Activated CD4-positive, alpha-beta T cell treated with anti-CD3 and anti-CD28 coated beads, Interleukin-10, Interleukin-2, amounts not matched to agents 100 ng/mL and 50 ng/mL, durations not matched to agents 16 hours and 8 hours (primary cell): ENCODE measurements around the gene USP40.

Experiments used
- DNase-seq: peaks from one replicate; pipeline ENCODE4 v3.0.0-alpha.2; 2020

The USP40 gene

DNA sequence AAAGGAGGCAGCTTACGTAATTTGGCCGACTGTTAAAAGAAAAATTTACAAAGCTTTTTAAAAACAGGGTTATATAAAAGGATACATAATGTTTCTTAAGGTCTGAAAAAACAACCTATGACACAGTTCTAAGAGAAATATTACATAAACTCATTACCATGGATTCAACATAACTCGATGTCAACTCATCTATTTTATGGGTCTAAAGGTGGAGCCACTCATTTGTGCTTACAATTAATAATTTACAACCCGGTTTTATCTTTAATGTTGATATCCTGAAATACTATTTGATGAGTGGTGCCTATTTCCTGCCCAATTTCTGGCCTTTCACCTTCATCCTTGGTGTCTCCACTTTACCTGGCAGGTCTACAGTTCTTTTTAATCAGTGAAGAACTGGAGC, 15.1 kb downstream of the USP40 start:
- no peak for DNase-seq

GRCh38 chr2:233546774-233547173, 19.8 kb downstream of the USP40 start:
- no peak for DNase-seq

- no peak for DNase-seq
Observed at GRCh38 chr2:233546101-233546500, 20.5 kb downstream of the USP40 start.

DNA sequence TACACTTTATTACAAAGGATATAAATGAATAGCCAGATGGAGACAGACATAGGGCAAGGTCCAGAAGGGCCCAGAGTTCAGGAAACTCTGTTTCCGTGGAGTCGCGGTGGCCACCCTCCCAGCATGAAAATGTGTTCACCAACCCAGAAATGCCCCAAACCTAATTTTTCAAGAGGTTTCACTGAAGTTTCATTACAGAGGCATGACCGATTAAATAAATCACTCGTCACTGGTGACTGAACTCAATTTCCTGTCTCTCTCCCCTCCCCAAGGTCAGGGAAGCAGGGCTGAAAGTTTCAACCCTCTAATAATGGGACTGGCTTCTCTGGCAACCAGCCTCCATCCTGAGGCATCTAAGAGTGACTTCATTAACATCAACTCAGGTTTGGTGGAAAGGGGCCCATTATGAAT, 22.4 kb downstream of the USP40 start:
- DNase-seq, result no peak

- DNase-seq, result no peak
Observed at GRCh38 chr2:233542507-233542906, 24.1 kb downstream of the USP40 start.

DNA sequence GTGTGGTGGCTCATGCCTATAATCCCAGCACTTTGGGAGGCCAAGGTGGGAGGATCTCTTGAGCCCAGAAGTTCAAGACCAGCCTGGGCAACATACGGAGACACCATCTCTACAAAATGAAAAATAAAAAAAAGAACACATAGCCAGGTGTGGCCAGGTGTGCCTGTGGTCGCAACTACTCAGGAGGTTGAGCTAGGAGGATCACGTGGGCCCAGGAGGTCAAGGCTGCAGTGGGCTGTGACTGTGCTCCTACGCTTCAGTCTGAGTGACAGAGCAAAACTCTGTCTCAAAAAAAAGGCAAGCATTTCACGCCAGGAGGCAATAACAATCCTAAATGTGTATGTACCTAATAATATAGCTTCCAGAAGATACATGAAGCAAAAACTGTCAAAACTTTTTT, 27.8 kb downstream of the USP40 start:
- DNase-seq, result no peak

DNA sequence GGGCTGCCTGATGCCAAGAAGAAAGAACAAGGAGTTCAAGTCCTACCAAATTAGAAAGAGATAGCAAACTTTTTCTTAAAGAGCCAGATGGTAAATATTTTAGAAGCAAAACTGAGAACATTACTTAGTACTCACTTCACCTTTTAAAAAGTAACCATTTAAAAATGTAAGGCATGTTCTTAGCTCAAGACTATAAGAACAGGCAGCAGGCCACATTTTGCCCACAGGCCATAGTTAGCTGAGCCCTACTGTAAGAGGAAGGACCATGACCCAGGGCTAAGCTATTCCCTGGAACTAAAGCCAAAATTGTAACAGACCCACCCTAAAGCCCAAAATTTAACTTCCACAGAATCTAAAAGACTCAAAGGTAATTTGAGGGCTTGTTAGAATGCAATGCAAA, 31.3 kb downstream of the USP40 start:
- no peak for DNase-seq

DNA sequence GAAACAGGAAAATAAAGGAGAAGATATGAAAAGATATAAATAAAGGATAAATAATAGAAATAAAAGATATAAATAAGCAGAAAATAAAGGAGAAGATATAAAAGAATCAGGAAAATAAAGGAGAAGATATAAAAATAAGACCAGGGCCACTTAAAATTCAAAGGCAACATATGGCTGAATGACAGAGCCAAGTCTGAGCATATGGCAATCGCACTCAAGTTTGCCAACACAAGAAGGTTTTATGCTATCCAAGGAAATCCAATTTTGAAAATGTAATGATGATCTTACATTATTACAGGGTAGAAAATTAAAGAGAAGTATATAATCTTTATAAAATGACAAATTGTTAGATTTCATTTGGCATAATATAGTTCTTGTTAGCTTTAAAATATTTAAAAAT, 33.6 kb downstream of the USP40 start:
- DNase-seq, result no peak

GRCh38 chr2:233531955-233532354, 34.6 kb downstream of the USP40 start:
- no peak for DNase-seq

DNA sequence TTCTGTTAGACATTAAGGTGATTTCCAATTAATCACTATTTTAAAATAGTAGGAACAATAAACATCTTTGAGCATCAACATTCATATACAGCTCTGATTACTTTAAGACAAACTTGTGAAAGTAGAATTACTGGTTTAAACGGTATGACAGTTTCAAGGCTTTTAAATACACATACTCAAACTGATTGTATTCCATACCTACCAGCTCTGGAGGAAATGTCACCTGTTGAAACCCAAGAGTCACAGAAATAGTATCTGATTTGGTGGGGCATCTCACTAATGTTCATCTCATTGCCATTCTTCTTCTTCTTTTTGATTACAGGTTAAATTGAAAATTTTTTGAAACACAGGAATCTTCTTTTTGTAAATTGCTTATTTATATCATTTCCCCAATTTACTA, 36.2 kb downstream of the USP40 start:
- no peak for DNase-seq

DNA sequence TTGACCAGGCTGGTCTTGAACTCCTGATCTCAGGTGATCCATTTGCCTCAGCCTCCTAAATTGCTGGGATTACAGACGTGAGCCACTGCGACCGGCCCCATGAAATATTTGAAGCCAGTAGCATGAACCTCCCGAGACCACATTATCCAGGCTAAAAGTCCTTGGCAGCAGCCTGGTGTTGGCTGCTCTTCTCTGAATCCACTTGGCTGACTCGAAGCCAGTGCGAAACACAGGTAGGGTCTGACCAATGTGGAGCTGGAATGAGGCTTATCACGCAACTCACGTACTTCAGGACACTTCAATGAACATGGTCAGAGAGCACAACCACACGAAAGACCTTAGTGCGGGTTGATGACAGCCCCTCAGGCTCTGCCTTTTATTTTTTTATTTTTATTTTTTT, 38.4 kb downstream of the USP40 start:
- DNase-seq, result no peak

DNA sequence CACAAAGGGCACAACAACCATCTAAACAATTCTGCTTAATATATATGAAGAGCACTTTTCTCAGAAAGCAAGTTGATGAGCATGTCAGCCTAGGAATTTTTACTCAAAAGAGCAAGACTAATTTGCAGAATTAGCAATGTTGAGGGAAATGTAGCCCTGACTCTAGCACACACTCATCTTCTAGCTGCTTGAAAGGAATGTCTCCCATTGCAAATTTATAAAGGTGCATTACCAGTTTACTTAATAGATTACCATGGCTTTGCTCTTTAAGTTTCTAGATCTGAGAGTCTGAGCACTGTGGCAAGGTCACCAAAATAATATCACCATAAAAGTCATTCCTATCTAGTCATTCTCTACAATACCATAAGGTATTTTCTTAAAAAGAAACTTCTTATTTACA, 40.8 kb downstream of the USP40 start:
- no peak for DNase-seq

DNA sequence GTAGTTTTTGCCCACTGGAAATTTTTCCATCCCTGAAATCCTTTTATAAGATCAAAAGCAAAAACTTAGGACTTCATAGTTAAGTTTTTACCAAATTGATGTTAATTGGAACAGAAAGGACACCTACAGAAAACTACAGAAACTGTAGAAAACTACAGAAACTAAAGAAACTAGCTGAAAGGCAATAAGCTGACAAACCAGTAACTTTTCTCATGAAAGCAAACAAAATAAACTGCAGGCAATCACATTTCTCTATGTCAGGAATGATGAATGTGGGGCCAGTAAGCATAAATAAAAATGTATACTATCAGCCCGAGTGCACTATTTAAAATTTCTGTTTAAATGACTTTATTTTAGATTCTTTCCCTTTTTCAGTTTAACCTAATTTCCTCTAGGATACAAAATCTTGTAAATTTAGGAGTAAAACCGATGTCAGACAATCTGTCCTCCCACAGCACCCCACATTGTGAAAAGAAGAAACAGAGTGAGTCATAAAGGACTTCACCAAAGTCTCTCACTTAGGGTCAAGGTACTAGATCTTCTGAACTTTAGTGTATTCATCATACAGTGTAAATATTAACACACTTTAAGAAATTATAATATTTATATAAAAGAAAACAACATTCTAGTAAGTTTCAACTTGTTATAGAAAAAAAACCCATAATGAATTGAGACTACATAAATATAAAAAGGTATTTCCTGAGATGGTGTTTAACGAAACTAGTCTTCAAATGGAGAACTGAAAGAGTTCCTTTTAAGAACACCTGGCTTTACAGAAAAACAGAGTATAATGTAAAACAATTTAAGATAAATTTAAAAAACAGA, 46.6 kb downstream of the USP40 start:
- peak; percentile 6 for DNase-seq

GRCh38 chr2:233513953-233514655, 52.5 kb downstream of the USP40 start:
- no peak for DNase-seq

- DNase-seq, result peak; percentile 13
Observed at GRCh38 chr2:233503947-233504637, 62.5 kb downstream of the USP40 start.

DNA sequence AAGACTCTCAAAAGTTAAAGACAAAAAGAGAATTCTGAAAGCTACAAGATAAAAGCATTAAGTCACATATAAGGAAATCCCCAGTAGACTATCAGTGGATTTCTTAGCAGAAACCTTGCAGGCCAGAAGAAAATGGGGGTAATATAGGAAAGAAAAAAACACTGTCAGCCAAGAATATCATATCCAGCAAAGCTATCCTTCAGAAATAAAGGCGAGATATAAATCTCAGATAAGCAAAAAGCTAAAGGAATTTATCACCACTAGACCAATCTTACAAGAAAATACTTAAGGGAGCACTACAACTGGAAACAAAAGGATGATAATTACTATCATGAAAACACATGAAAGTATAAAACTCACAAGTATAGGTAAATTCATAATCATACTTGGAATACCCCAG, 63.1 kb downstream of the USP40 start:
- DNase-seq, result no peak

DNA sequence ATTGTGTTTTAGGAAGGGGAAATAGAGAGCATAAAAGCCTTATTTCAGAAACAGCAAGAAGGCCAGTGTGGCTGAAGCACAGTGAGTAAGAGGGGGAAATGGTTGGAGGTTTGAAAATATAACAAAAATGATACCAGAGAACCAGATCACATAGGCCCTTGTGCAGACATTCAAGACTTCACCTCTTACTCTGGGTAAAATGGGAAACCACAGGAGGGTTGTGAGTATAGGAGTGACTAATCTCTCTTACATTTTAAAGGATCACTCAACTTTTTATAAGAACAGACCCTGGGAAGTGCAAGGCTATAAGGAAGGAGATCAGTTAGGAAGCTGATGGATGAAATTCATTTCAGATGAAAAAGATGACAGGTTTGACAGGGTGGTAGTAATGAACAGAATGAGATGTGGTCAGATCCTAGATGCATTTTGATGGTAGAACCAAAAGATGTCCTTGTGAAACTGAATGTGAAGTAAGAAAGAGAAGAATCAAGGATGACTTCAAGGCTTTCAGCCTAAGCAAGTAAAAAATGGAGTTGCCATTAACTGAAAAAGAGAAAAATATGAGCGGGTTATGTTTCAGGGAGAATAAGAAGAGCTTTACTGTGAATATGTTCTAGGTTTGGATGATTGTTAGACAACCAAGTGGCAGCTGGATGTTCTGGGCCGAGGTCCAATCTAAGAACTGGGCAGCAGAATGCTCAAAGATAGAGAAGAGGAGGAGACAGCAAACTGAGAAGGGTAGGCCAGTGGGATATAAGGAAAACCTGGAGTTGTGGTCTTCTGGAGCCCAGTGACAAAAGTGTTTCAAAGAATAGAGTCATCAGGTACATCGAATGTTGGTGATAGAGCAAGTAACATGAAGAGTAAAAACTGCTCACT, 65.1 kb downstream of the USP40 start:
- peak; percentile 76 for DNase-seq

DNA sequence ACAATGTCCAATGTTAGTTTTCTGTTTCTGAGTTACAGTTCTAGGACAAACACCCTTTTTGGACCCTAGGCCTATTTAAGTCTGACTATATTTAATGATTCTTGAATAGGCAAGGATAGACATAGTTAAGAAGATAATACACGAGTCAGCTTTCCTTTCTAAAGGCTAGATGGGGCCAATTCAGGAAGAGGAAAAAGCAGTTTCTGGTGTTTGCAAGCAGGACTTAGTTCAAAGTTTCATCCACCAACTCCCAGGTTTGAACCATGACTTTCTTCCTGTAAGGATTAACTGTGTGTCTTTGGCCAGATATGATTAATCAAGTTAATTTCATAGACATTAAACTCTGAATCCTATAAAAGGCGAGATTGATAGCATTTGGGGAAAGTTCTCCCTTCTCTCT, 66.7 kb downstream of the USP40 start:
- DNase-seq, result no peak

GRCh38 chr2:233498126-233498525, 68.5 kb downstream of the USP40 start:
- DNase-seq, result no peak

GRCh38 chr2:233497692-233498091, 68.9 kb downstream of the USP40 start:
- no peak for DNase-seq

GRCh38 chr2:233495503-233496496, 70.8 kb downstream of the USP40 start:
- DNase-seq, result no peak

DNA sequence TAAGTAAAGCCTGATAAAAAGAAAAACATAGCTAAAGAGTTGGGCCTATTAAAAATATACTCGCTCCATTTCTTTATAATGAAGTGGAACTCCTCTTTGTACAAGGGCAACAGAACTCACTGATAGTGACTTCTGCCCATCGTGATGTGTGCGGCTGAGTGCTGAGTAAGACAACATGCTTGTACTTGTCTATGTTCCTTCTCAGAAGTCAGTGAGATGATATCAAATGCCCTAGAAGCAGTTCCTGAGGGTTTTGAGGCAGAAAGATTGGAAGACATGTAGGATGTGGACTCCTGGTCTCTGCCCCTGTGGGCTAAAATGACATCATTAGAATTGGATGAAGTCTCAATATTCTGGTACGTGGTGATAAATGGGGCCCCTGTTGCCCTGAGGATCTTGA, 73.8 kb downstream of the USP40 start:
- no peak for DNase-seq
